ENCODE measurements around the gene MAGOH. TPM values are rescaled to one million over a fixed set of nuclear protein-coding genes. Genes with fewer than 3 reads are reported as not detected.

Gene MAGOH
- polyA plus RNA-seq, 3 donors = 22.9 to 70.8 (median 69.2) TPM

DNA sequence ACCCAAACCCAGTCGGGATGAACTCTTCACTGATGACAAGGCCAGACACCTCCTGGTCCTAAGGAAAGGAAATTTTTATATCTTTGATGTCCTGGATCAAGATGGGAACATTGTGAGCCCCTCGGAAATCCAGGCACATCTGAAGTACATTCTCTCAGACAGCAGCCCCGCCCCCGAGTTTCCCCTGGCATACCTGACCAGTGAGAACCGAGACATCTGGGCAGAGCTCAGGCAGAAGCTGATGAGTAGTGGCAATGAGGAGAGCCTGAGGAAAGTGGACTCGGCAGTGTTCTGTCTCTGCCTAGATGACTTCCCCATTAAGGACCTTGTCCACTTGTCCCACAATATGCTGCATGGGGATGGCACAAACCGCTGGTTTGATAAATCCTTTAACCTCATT, 28.0 kb downstream of the MAGOH start:
- Histone ChIP-seq H3K27ac (ENCODE audit: low read depth in 1 of 2, low read length in 2 of 2) (no peak overlapping the region), H3K9me3 (replicated peaks in 1 of 2; ENCODE audit: control insufficient read depth in 1 of 2, insufficient read depth in 1 of 2, low read length in 2 of 2) (peaks cover 13 to 15% of the 10 kb centered on the region in 2 donors), H3K4me3 (replicated peaks in 1 of 3; ENCODE audit: low read depth in 2 of 3, low read length in 3 of 3) (no peak overlapping the region), H3K9ac (ENCODE audit: insufficient read depth, low read length, poor library complexity, severe bottlenecking) (no peak overlapping the region), H3K27me3 (ENCODE audit: control insufficient read depth in 2 of 2, insufficient read depth in 2 of 2, low read length in 2 of 2) (no peaks in the 10 kb centered on the region), H4K20me1 (ENCODE audit: insufficient read depth, low read length) (peaks cover 4% of the 10 kb centered on the region), H3K4me1 (ENCODE audit: control insufficient read depth in 1 of 2, insufficient read depth in 2 of 2, low read length in 2 of 2) (no peaks in the 10 kb centered on the region), H2AFZ (ENCODE audit: insufficient read depth, low read depth, low read length, poor library complexity, severe bottlenecking) (no peak overlapping the region), H3K79me2 (ENCODE audit: insufficient read depth, low read length) (peaks cover 5% of the 10 kb centered on the region), H3K36me3 (replicated peaks in 1 of 2; ENCODE audit: control insufficient read depth in 1 of 2, insufficient read depth in 2 of 2, low read length in 2 of 2) (peaks cover 78 to 99% of the 10 kb centered on the region in 2 donors), H3K4me2 (replicated peaks; ENCODE audit: extremely low read depth, low read length, poor library complexity, severe bottlenecking) (no peak overlapping the region)
- Mint-ChIP-seq H3K27ac (no peak overlapping the region), H3K4me3 (no peak overlapping the region), H3K4me1 (no peaks in the 10 kb centered on the region), H3K27me3 (ENCODE audit: low read depth in 3 of 3) (no peaks in the 10 kb centered on the region), H3K36me3 (peaks cover 76 to 99% of the 10 kb centered on the region in 2 donors), H3K9me3 (peaks cover 13 to 17% (median 16%) of the 10 kb centered on the region in 7 donors)
- intact Hi-C loops (cut with micrococcal nuclease) = no loop called here
- DNase-seq = no peak
- TF ChIP-seq, protein P1, sequence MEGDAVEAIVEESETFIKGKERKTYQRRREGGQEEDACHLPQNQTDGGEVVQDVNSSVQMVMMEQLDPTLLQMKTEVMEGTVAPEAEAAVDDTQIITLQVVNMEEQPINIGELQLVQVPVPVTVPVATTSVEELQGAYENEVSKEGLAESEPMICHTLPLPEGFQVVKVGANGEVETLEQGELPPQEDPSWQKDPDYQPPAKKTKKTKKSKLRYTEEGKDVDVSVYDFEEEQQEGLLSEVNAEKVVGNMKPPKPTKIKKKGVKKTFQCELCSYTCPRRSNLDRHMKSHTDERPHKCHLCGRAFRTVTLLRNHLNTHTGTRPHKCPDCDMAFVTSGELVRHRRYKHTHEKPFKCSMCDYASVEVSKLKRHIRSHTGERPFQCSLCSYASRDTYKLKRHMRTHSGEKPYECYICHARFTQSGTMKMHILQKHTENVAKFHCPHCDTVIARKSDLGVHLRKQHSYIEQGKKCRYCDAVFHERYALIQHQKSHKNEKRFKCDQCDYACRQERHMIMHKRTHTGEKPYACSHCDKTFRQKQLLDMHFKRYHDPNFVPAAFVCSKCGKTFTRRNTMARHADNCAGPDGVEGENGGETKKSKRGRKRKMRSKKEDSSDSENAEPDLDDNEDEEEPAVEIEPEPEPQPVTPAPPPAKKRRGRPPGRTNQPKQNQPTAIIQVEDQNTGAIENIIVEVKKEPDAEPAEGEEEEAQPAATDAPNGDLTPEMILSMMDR (IDR thresholded peaks at IDR 0.05) = no peak
- WGBS (ENCODE audit: insufficient coverage) = 100% methylated on average over 4 of the region's 7 CpGs

DNA sequence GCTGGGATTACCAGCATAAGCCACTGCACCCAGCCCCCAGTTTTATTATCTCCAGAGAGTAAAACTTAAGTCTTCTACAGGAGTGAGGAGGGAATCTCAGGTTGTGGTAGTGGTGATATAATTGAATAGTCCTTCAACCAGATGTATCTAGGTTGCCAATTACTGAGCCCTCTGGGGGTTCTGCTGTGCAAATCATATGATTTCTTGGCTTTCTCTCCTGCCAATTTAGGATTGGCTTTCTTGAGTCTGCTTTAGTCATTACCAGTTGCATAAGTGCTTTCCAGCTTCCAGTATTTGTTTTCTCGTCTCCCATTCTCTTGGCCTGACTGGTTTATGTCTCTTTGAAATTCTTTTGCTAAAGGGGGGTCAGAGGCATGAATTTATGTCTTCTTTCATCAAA, 30.6 kb downstream of the MAGOH start:
- TF ChIP-seq, protein P1 (IDR thresholded peaks at IDR 0.05) = no peak
- Histone ChIP-seq H2AFZ (ENCODE audit: insufficient read depth, low read depth, low read length, poor library complexity, severe bottlenecking) (no peak overlapping the region), H3K4me2 (replicated peaks; ENCODE audit: extremely low read depth, low read length, poor library complexity, severe bottlenecking) (no peak overlapping the region), H3K4me1 (ENCODE audit: control insufficient read depth in 1 of 2, insufficient read depth in 2 of 2, low read length in 2 of 2) (no peaks in the 10 kb centered on the region), H3K36me3 (replicated peaks in 1 of 2; ENCODE audit: control insufficient read depth in 1 of 2, insufficient read depth in 2 of 2, low read length in 2 of 2) (peaks cover 82 to 99% of the 10 kb centered on the region in 2 donors), H3K27me3 (ENCODE audit: control insufficient read depth in 2 of 2, insufficient read depth in 2 of 2, low read length in 2 of 2) (no peaks in the 10 kb centered on the region), H3K9ac (ENCODE audit: insufficient read depth, low read length, poor library complexity, severe bottlenecking) (no peak overlapping the region), H3K27ac (ENCODE audit: low read depth in 1 of 2, low read length in 2 of 2) (no peak overlapping the region), H3K9me3 (replicated peaks in 1 of 2; ENCODE audit: control insufficient read depth in 1 of 2, insufficient read depth in 1 of 2, low read length in 2 of 2) (peaks cover 18 to 21% of the 10 kb centered on the region in 2 donors), H4K20me1 (ENCODE audit: insufficient read depth, low read length) (peaks cover 4% of the 10 kb centered on the region), H3K4me3 (replicated peaks in 1 of 3; ENCODE audit: low read depth in 2 of 3, low read length in 3 of 3) (no peak overlapping the region), H3K79me2 (ENCODE audit: insufficient read depth, low read length) (peaks cover 5% of the 10 kb centered on the region)
- Mint-ChIP-seq H3K9me3 (peaks cover 19 to 31% (median 25%) of the 10 kb centered on the region in 7 donors), H3K27me3 (ENCODE audit: low read depth in 3 of 3) (no peaks in the 10 kb centered on the region), H3K4me3 (no peak overlapping the region), H3K4me1 (no peaks in the 10 kb centered on the region), H3K36me3 (peaks cover 81 to 99% of the 10 kb centered on the region in 2 donors), H3K27ac (peak overlapping the region in 1 of 7 donors; percentile 28)
- no peak for DNase-seq
- intact Hi-C loops (cut with micrococcal nuclease) = no loop called here
- no CpG with 5 or more reads among the region's 1 CpG for WGBS (ENCODE audit: insufficient coverage)
